Adipocyte (in vitro differentiated cells): ENCODE data around the gene PTPRG.
"Not testable (repeated sequence)": the region's sequence is repeated elsewhere in the genome, so short reads cannot be mapped to it uniquely, and the experiment has no call there.

Source experiments
- DNase-seq: peaks from one replicate; pipeline ENCODE4 v3.0.0-alpha.2; 2015; ENCODE audit warnings: low read depth
- H3K27me3 ChIP-seq: replicated peaks from 2 replicates; pipeline ENCODE4 v1.7.0; 2013; ENCODE audit warnings: mild to moderate bottlenecking, low read length, moderate library complexity; ENCODE audit not compliant: control insufficient read depth, insufficient read depth
- H3K36me3 ChIP-seq: 2 replicates; pipeline ENCODE4 v1.7.0; 2013; ENCODE audit warnings: low read length, mild to moderate bottlenecking, moderate library complexity; ENCODE audit not compliant: control insufficient read depth, insufficient read depth, severe bottlenecking
- H3K4me1 ChIP-seq: 2 replicates; pipeline ENCODE4 v1.7.0; 2013; ENCODE audit warnings: mild to moderate bottlenecking, low read length, moderate library complexity; ENCODE audit not compliant: control insufficient read depth, insufficient read depth
- H3K4me3 ChIP-seq: 2 replicates; pipeline ENCODE4 v1.7.0; 2013; ENCODE audit warnings: mild to moderate bottlenecking, low read length, moderate library complexity
- H3K9ac ChIP-seq: 2 replicates; pipeline ENCODE4 v1.7.0; 2013; ENCODE audit warnings: mild to moderate bottlenecking, low read length, moderate library complexity
- H3K9me3 ChIP-seq: 2 replicates; pipeline ENCODE4 v1.7.0; 2013; ENCODE audit warnings: mild to moderate bottlenecking, low read length, moderate library complexity; ENCODE audit not compliant: control insufficient read depth

Gene PTPRG

DNA sequence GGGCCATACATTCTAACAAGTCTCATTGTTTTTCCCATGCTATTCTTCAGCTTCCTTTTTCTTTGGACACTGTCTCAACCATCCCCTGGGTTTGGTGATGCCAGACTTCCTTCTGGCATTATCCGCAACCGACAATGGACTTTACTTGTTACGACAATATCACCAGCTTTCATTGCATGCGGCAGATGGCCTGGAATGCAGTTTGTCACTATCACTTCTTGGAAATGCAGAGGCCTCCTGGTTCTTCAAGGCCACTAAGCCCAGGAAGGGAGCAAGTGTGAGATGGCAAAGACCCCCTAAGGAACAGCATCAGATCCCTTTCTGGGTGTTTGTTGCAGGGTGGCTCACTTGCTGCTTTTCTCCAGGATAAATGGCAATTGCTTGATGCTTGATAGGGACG, 128.6 kb downstream of the PTPRG start:
- Histone ChIP-seq H3K9me3 (no peaks in the 10 kb centered on the region), H3K27me3 (no peaks in the 10 kb centered on the region), H3K4me1 (no peaks in the 10 kb centered on the region), H3K36me3 (peaks cover 15% of the 10 kb centered on the region), H3K4me3 (no peak overlapping the region), H3K9ac (no peak overlapping the region)
- DNase-seq = no peak

DNA sequence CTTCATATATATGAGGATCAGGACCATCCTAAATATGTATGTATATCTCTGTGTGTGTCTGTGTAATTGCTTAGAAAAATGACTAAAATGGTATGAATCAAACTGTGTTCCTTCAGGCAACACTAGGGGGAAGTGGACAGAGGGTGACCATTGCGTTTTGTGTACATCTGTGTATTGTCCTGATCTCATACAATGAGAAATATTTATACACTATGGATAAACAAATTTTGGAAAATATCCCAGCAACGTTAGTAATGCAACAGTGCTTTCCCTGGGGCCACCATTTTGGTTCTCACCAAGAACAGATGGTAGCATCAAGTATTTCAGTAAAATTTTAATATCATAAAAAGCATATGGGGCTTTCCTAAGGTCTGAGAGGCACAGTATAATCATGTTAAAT, 130.1 kb downstream of the PTPRG start:
- no peaks in the 10 kb centered on the region for H3K4me1 ChIP-seq
- DNase-seq = no peak
- H3K27me3 ChIP-seq = no peaks in the 10 kb centered on the region
- no peak overlapping the region for H3K9ac ChIP-seq
- H3K4me3 ChIP-seq = no peak overlapping the region
- H3K9me3 ChIP-seq = no peaks in the 10 kb centered on the region
- peaks cover 15% of the 10 kb centered on the region for H3K36me3 ChIP-seq

DNA sequence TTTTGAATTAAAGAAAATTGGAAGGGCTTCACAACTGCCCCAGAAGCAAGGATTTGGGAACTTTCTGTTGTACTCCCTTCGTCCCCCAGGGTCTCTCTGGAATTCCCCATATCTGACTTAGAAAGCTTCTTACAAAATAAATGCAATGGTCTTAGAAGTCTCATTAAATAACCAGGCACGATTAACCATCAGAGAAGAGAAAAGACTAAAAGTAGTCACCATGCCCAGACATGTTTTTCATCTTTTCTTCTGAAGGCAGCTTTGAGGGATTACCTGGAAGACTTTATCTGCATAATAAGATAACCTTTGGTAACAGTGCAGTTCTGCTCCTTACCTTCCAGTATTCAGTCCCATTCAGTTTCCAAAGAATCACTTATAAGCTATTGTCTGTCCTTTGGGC, 135.9 kb downstream of the PTPRG start:
- no peak overlapping the region for H3K9ac ChIP-seq
- no peaks in the 10 kb centered on the region for H3K4me1 ChIP-seq
- no peaks in the 10 kb centered on the region for H3K27me3 ChIP-seq
- no peak for DNase-seq
- H3K36me3 ChIP-seq = peaks cover under 1% of the 10 kb centered on the region
- no peak overlapping the region for H3K4me3 ChIP-seq
- no peaks in the 10 kb centered on the region for H3K9me3 ChIP-seq

DNA sequence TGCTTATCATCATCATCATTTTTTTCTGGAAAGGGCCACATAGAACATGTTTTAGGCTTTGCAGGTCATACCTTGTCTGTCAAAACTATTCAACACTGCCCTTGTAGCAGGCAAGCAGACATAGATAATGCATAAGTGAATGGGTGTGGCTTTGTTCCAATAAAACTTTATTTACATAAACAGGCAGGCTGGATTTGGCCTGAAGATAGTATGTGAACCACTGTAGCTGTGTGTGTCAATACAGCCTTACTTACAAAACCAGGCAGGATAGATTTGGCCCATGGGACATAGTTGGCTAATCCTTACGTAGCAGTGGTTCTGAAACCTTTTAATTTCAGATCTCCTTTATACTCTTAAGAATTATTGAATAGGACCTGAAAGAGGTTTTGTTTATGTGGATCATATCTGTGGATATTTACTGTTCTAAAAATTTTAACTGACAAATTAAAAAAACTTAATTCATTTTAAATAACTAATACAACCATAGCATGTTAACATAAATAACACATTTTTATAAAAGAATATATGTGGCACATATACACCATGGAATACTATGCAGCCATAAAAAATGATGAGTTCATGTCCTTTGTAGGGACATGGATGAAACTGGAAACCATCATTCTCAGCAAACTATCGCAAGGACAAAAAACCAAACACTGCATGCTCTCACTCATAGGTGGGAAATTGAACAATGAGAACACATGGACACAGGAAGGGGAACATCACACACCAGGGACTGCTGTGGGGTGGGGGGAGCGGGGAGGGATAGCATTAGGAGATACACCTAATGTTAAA, 137.1 kb downstream of the PTPRG start:
- not testable (repeated sequence) for H3K36me3 ChIP-seq, H3K4me3 ChIP-seq, DNase-seq, H3K4me1 ChIP-seq, H3K27me3 ChIP-seq, H3K9ac ChIP-seq, H3K9me3 ChIP-seq

DNA sequence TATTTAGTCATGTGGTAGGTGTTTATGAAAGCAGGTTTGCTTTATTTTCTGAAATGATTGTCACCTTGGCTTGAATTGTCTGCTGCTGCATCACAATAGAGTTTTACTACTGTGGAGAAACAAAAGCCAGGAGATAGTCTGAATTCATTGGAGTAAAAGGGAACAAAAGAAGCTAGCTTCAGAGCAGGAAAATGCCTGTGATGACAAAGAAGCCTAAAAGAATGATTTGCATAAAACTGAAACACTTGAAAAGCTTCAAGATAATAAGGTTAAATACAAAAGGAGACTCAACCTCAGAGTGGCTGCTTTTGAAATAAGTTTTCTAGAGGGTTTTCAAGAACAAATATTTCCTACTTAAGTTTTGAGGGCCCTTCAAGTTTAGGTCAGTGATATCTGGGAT, 138.3 kb downstream of the PTPRG start:
- no peaks in the 10 kb centered on the region for H3K4me1 ChIP-seq
- no peak overlapping the region for H3K4me3 ChIP-seq
- no peaks in the 10 kb centered on the region for H3K9me3 ChIP-seq
- H3K36me3 ChIP-seq = peaks cover 5% of the 10 kb centered on the region
- H3K27me3 ChIP-seq = no peaks in the 10 kb centered on the region
- H3K9ac ChIP-seq = no peak overlapping the region
- DNase-seq = no peak

DNA sequence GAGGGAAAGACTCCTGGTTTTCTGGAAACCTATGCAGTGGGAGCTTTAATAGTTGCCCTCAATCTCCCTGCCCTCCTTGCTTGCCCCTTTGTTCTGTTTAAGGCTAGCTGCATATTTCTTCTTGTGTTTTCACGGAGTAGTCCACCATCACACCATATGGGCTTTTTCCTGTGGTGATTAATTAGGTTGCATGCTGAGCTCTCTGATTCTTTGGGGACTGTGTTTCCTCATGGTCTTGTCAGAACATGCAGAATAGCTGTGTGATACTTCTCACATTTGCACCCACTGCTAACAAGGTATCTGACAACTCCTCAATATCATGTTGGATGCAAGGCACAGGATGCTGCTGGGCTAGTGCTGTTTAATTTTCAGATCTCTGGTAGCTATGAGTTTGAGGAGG, 139.6 kb downstream of the PTPRG start:
- Histone ChIP-seq H3K4me3 (no peak overlapping the region), H3K27me3 (no peaks in the 10 kb centered on the region), H3K36me3 (peaks cover 5% of the 10 kb centered on the region), H3K9ac (no peak overlapping the region), H3K9me3 (no peaks in the 10 kb centered on the region), H3K4me1 (no peaks in the 10 kb centered on the region)
- DNase-seq = no peak

DNA sequence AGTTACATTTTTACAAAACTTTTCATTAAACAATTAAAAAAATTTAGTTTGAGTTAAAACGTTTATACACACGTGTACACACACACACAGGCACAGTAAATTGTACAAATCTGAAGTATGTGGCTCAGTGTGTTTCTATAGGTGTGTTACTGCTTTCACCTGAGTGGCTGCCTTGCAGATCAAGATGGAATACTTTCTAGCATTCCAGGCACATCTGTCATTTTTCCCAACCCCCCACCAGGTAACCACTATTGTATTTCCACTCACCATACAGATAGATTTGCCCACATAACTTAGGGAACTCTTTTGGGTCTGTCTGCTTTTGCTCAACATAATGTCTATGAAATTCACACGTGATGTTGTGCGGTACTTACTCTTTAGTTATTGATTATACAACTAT, 141.1 kb downstream of the PTPRG start:
- Histone ChIP-seq H3K4me3 (no peak overlapping the region), H3K9ac (no peak overlapping the region), H3K9me3 (no peaks in the 10 kb centered on the region), H3K4me1 (no peaks in the 10 kb centered on the region), H3K36me3 (peaks cover 5% of the 10 kb centered on the region), H3K27me3 (no peaks in the 10 kb centered on the region)
- no peak for DNase-seq

DNA sequence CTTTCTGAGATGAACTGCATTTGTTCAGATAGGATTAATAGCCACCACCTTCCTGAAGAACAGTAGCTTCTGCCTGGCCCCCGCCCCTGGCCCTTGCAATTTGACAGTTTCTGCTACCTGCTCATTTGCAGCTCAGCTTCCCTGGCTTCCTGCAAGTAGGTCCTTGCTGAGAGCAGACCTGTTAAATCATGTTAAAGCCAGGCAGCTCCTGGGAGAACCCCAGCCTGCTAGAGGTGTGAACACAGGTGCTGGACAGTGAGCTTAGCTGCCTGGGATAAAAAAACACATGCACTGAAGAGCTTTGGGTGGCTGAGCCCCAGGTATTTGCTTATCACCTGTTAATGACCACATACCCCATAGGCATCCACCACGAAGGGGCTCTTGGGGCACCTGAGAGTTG, 143.4 kb downstream of the PTPRG start:
- H3K4me1 ChIP-seq = peaks cover 14% of the 10 kb centered on the region
- no peaks in the 10 kb centered on the region for H3K9me3 ChIP-seq
- DNase-seq = no peak
- no peak overlapping the region for H3K4me3 ChIP-seq
- peaks cover 5% of the 10 kb centered on the region for H3K36me3 ChIP-seq
- H3K9ac ChIP-seq = no peak overlapping the region
- no peaks in the 10 kb centered on the region for H3K27me3 ChIP-seq

DNA sequence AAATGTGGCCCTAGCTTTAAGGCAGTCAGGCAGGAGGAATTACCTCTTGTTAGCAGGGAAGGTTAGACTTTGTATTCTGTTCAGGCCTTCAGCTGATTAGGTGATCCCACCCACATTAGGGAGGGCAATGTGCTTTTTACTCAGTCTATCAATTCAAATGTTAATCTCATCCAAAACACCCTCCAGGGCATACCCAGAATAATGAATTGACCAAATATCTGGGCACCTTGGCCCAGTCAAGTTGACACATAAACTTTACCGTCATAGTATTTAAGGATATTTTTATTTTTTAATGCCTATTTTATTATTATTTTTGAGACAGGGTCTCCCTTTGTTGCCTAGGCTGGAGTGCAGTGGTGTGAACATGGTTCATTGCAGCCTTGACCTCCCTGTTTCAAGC, 146.1 kb downstream of the PTPRG start:
- no peak for DNase-seq
- no peaks in the 10 kb centered on the region for H3K27me3 ChIP-seq

DNA sequence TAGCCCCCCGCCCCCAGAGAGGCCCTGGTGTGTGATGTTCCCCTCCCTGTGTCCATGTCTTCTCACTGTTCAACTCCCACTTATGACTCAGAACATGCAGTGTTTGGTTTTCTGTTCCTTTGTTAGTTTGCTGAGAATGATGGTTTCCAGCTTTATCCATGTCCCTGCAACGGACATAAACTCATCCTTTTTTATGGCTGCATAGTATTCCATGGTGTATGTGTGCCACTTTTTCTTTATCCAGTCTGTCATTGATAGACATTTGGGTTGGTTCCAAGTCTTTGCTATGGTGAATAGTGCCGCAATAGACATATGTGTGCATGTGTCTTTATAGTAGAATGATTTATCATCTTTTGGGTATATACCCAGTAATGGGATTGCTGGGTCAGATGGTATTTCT, 149.5 kb downstream of the PTPRG start:
- not testable (repeated sequence) for H3K9me3 ChIP-seq, DNase-seq, H3K9ac ChIP-seq, H3K36me3 ChIP-seq, H3K27me3 ChIP-seq, H3K4me3 ChIP-seq
- H3K4me1 ChIP-seq = peaks cover 19% of the 10 kb centered on the region

More for the DNA sequence above, 146.1 kb downstream of the PTPRG start:
- Histone ChIP-seq H3K36me3 (peaks cover 3% of the 10 kb centered on the region), H3K4me1 (peaks cover 19% of the 10 kb centered on the region), H3K4me3 (no peak overlapping the region), H3K9me3 (no peaks in the 10 kb centered on the region), H3K9ac (no peak overlapping the region)

DNA sequence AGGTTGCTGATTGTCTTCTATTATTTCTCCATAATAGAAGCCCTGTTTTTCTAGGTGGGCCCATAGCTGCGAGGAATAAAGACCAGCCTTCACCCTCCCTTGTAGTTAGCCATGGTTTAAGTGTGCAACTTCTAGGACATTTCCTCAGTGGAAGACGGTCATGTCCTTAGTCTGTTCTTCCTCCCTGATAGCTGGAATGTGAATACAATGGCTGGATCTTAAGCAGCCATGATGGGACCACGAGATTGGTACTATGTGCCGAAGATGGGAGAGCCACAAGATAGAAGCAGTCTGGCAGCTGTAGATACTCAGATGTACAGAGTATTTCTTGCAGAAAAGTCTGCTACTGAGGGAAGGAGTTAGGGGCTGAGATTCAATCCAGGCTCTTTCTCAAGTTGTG, 152.9 kb downstream of the PTPRG start:
- no peaks in the 10 kb centered on the region for H3K9me3 ChIP-seq
- H3K27me3 ChIP-seq = no peaks in the 10 kb centered on the region
- H3K4me3 ChIP-seq = no peak overlapping the region
- H3K9ac ChIP-seq = no peak overlapping the region
- DNase-seq = no peak
- H3K36me3 ChIP-seq = no peaks in the 10 kb centered on the region
- H3K4me1 ChIP-seq = peaks cover 20% of the 10 kb centered on the region
